SJCRH30 (cell line): Measurements from ENCODE around the gene TUBAL3. TPM values are rescaled to one million over a fixed set of nuclear protein-coding genes. Genes with fewer than 3 reads are reported as not detected.
"Not testable (repeated sequence)": the region's sequence is repeated elsewhere in the genome, so short reads cannot be mapped to it uniquely, and the experiment has no call there.

ENCODE experiments used
- DNase-seq, 2 experiments: peaks; one replicate each; pipeline ENCODE4 v3.0.0-alpha.2; 2015 to 2020
- H3K27ac ChIP-seq: fragments of 250-450 bp; sonication (Bioruptor Pico); 2 replicates; pipeline ENCODE4 v1.5.1; 2020; ENCODE audit warnings: mild to moderate bottlenecking, moderate library complexity
- H3K27me3 ChIP-seq: fragments of 250-450 bp; sonication (Bioruptor Pico); 2 replicates; pipeline ENCODE4 v1.5.1; 2020; ENCODE audit warnings: mild to moderate bottlenecking, moderate library complexity
- H3K36me3 ChIP-seq: fragments of 250-450 bp; sonication (Bioruptor Pico); 2 replicates; pipeline ENCODE4 v1.5.1; 2020; ENCODE audit warnings: mild to moderate bottlenecking, moderate library complexity
- H3K4me1 ChIP-seq: fragments of 250-450 bp; sonication (Bioruptor Pico); 2 replicates; pipeline ENCODE4 v1.5.1; 2020; ENCODE audit warnings: mild to moderate bottlenecking, moderate library complexity
- H3K4me3 ChIP-seq: fragments of 250-450 bp; sonication (Bioruptor Pico); 2 replicates; pipeline ENCODE4 v1.5.1; 2020; ENCODE audit warnings: mild to moderate bottlenecking, moderate library complexity
- H3K9me3 ChIP-seq: fragments of 250-450 bp; sonication (Bioruptor Pico); replicated peaks from 2 replicates; pipeline ENCODE4 v1.5.1; 2020; ENCODE audit warnings: mild to moderate bottlenecking, moderate library complexity
- total RNA-seq: library from RNA; depleted of rRNA; stranded (reverse); fragments of >200 nt; shearing (Covaris generic); gene quantifications from 2 replicates; pipeline ENCODE4 v1.2.3, GENCODE V29; 2014

TUBAL3 gene
- total RNA-seq, 1 experiment from 2014 or later: not detected

GRCh38 chr10:5410787-5411186 is 6.2 kb upstream of the TUBAL3 start:
- not testable (repeated sequence) for H3K36me3 ChIP-seq, H3K4me1 ChIP-seq, H3K4me3 ChIP-seq, H3K9me3 ChIP-seq, DNase-seq, H3K27me3 ChIP-seq, H3K27ac ChIP-seq

- H3K36me3 ChIP-seq: no peaks in the 10 kb centered on the region
- no peak overlapping the region for H3K4me3 ChIP-seq
- H3K4me1 ChIP-seq: 0 out of 2 replicates have a peak, but pooled peaks cover under 1% of the 10 kb centered on the region
- no peak overlapping the region for H3K27ac ChIP-seq
- H3K27me3 ChIP-seq: no peaks in the 10 kb centered on the region
- no peak for DNase-seq
- H3K9me3 ChIP-seq: no peaks in the 10 kb centered on the region
Measured at GRCh38 chr10:5406918-5407317, 2.3 kb upstream of the TUBAL3 start.

GRCh38 chr10:5402798-5403197 is 1.8 kb downstream of the TUBAL3 start:
- H3K27me3 ChIP-seq: no peaks in the 10 kb centered on the region
- H3K9me3 ChIP-seq: no peaks in the 10 kb centered on the region
- no peak overlapping the region for H3K27ac ChIP-seq
- no peaks in the 10 kb centered on the region for H3K4me1 ChIP-seq
- no peak overlapping the region for H3K4me3 ChIP-seq
- no peaks in the 10 kb centered on the region for H3K36me3 ChIP-seq
- DNase-seq: no peak

- peak in 1 of 2 experiments; percentile 28 for DNase-seq
- H3K36me3 ChIP-seq: no peaks in the 10 kb centered on the region
Measured at GRCh38 chr10:5400468-5401240, 4.0 kb downstream of the TUBAL3 start.

GRCh38 chr10:5399332-5399731 is 5.3 kb downstream of the TUBAL3 start:
- Histone ChIP-seq H3K9me3 (no peaks in the 10 kb centered on the region), H3K27ac (no peak overlapping the region), H3K4me1 (no peaks in the 10 kb centered on the region), H3K36me3 (no peaks in the 10 kb centered on the region), H3K27me3 (no peaks in the 10 kb centered on the region), H3K4me3 (no peak overlapping the region)
- DNase-seq: no peak

More at GRCh38 chr10:5400468-5401240, 4.0 kb downstream of the TUBAL3 start:
- H3K4me3 ChIP-seq: no peak overlapping the region
- H3K27ac ChIP-seq: no peak overlapping the region
- no peaks in the 10 kb centered on the region for H3K4me1 ChIP-seq
- no peaks in the 10 kb centered on the region for H3K9me3 ChIP-seq
- H3K27me3 ChIP-seq: no peaks in the 10 kb centered on the region

- Histone ChIP-seq H3K4me1 (no peaks in the 10 kb centered on the region), H3K27ac (no peak overlapping the region), H3K36me3 (no peaks in the 10 kb centered on the region), H3K4me3 (no peak overlapping the region), H3K9me3 (no peaks in the 10 kb centered on the region), H3K27me3 (no peaks in the 10 kb centered on the region)
- DNase-seq: no peak
Measured at GRCh38 chr10:5396556-5397300, 7.9 kb downstream of the TUBAL3 start.

GRCh38 chr10:5395168-5395567 is 9.5 kb downstream of the TUBAL3 start:
- H3K4me1 ChIP-seq: no peaks in the 10 kb centered on the region
- no peak overlapping the region for H3K4me3 ChIP-seq
- no peak for DNase-seq

GRCh38 chr10:5393529-5393928 is 11.1 kb downstream of the TUBAL3 start:
- Histone ChIP-seq H3K36me3 (no peaks in the 10 kb centered on the region), H3K27me3 (no peaks in the 10 kb centered on the region), H3K9me3 (peaks cover 7% of the 10 kb centered on the region), H3K27ac (no peak overlapping the region), H3K4me1 (no peaks in the 10 kb centered on the region), H3K4me3 (no peak overlapping the region)
- DNase-seq: no peak

More at GRCh38 chr10:5395168-5395567, 9.5 kb downstream of the TUBAL3 start:
- H3K27me3 ChIP-seq: no peaks in the 10 kb centered on the region
- H3K27ac ChIP-seq: no peak overlapping the region
- peaks cover 7% of the 10 kb centered on the region for H3K9me3 ChIP-seq
- no peaks in the 10 kb centered on the region for H3K36me3 ChIP-seq

GRCh38 chr10:5391790-5392189 is 12.8 kb downstream of the TUBAL3 start:
- Histone ChIP-seq H3K27me3 (no peaks in the 10 kb centered on the region), H3K4me3 (no peak overlapping the region), H3K27ac (no peak overlapping the region), H3K4me1 (no peaks in the 10 kb centered on the region), H3K36me3 (no peaks in the 10 kb centered on the region), H3K9me3 (peaks cover 7% of the 10 kb centered on the region)
- no peak for DNase-seq

GRCh38 chr10:5390607-5391205 is 13.9 kb downstream of the TUBAL3 start:
- H3K36me3 ChIP-seq: no peaks in the 10 kb centered on the region
- H3K4me1 ChIP-seq: no peaks in the 10 kb centered on the region
- peaks cover 7% of the 10 kb centered on the region for H3K9me3 ChIP-seq
- H3K27ac ChIP-seq: no peak overlapping the region
- no peak for DNase-seq
- no peaks in the 10 kb centered on the region for H3K27me3 ChIP-seq
- H3K4me3 ChIP-seq: no peak overlapping the region

- Histone ChIP-seq H3K27ac (no peak overlapping the region), H3K4me3 (no peak overlapping the region), H3K9me3 (peaks cover 7% of the 10 kb centered on the region), H3K27me3 (no peaks in the 10 kb centered on the region), H3K4me1 (no peaks in the 10 kb centered on the region), H3K36me3 (no peaks in the 10 kb centered on the region)
- no peak for DNase-seq
Measured at GRCh38 chr10:5387169-5387568, 17.5 kb downstream of the TUBAL3 start.

- no peak for DNase-seq
Measured at GRCh38 chr10:5385224-5385623, 19.4 kb downstream of the TUBAL3 start.

GRCh38 chr10:5381187-5381586 is 23.4 kb downstream of the TUBAL3 start:
- Histone ChIP-seq H3K4me3 (no peak overlapping the region), H3K27ac (no peak overlapping the region), H3K27me3 (no peaks in the 10 kb centered on the region), H3K4me1 (peaks cover 8% of the 10 kb centered on the region), H3K36me3 (no peaks in the 10 kb centered on the region), H3K9me3 (no peaks in the 10 kb centered on the region; the same call in 1 of the 2 replicates)
- DNase-seq: no peak

More at GRCh38 chr10:5385224-5385623, 19.4 kb downstream of the TUBAL3 start:
- H3K27me3 ChIP-seq: no peaks in the 10 kb centered on the region
- no peaks in the 10 kb centered on the region for H3K36me3 ChIP-seq
- H3K9me3 ChIP-seq: no peaks in the 10 kb centered on the region
- no peak overlapping the region for H3K27ac ChIP-seq
- no peak overlapping the region for H3K4me3 ChIP-seq
- H3K4me1 ChIP-seq: no peaks in the 10 kb centered on the region

GRCh38 chr10:5380395-5380794 is 24.2 kb downstream of the TUBAL3 start:
- DNase-seq, H3K9me3 ChIP-seq, H3K4me1 ChIP-seq, H3K27ac ChIP-seq, H3K4me3 ChIP-seq, H3K36me3 ChIP-seq, H3K27me3 ChIP-seq: not testable (repeated sequence)

- H3K36me3 ChIP-seq, DNase-seq, H3K9me3 ChIP-seq, H3K4me1 ChIP-seq, H3K27ac ChIP-seq, H3K4me3 ChIP-seq, H3K27me3 ChIP-seq: not testable (repeated sequence)
Measured at GRCh38 chr10:5379202-5379601, 25.4 kb downstream of the TUBAL3 start.
